ENCODE results near the gene BAMBI. TPM values are rescaled to one million over a fixed set of nuclear protein-coding genes. Genes with fewer than 3 reads are reported as not detected.

Gene BAMBI
- total and polyA plus RNA-seq, 2 of the 8 experiments (the other 6 are each of a cell fraction or from before 2014, with no cell fraction given), result 5.6 to 26.4 TPM

DNA sequence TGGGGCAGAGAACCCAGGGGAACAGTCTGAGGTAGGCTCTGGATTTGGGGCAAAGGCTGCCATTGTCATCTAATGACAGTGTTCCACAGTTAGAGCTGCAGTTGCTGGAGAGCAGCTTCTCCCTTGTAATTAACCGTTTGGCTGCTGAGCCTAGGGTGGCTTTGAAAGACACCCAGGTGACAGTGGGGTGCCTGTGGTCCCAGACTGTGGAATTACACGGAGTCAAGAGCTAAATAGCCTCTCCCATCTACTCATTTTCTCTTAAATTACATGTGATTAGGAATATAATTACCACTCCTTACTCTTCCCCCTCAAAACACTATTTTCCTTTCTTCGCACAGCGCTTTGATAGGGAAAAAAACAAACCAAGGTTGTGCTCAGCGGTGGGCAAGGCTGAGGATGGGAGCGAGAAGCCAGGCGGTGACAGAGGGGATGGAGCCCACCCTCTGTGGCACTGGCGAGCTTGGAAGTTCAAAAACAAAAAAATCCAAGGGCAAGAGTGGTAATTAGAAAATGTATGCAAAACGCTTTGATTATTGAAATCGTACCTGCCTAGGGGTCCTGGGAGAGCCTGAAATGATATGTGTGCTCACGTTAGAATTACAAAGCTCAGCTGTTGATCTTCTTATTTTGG, 44.1 kb downstream of the BAMBI start:
- DNase-seq (ENCODE audit: low read depth in 1 of 2, low spot score in 2 of 2), result no peak
- Histone ChIP-seq H3K4me2 (ENCODE audit: insufficient read depth in 1 of 2, low read depth in 2 of 2, low read length in 2 of 2) (peak overlapping the region; percentile 72 to 91), H3K36me3 (ENCODE audit: control insufficient read depth in 2 of 4, insufficient read depth in 4 of 4, low read length in 3 of 4) (no peaks in the 10 kb centered on the region), H3K23ac (ENCODE audit: insufficient read length) (no peak overlapping the region), H3K4ac (replicated peaks; ENCODE audit: insufficient read length, low read depth, low read length) (peak overlapping the region; percentile 12), H2BK20ac (ENCODE audit: low read length) (no peak overlapping the region), H3K4me3 (ENCODE audit: extremely low read depth in 1 of 4, insufficient read depth in 2 of 4, low read depth in 3 of 4, low read length in 4 of 4) (peak overlapping the region; percentile 42 to 68 (median 60); a peak in 7 of 8 replicates), H4K91ac (replicated peaks; ENCODE audit: insufficient read length, low read length) (no peak overlapping the region), H4K8ac (ENCODE audit: extremely low read depth, insufficient read depth, low read length) (no peak overlapping the region), H2AK5ac (ENCODE audit: low read depth, low read length) (no peak overlapping the region), H2BK12ac (ENCODE audit: low read depth, low read length) (peak overlapping the region; percentile 46; the same call in 1 of the 2 replicates), H4K5ac (ENCODE audit: insufficient read length, low read depth, low read length) (no peak overlapping the region), H3K4me1 (replicated peaks in 1 of 4; ENCODE audit: control insufficient read depth in 3 of 4, insufficient read depth in 4 of 4, low read length in 3 of 4) (peaks cover 0 to 7% (median 4%) of the 10 kb centered on the region in 4 experiments; a peak in 5 of 7 replicates), H2BK5ac (ENCODE audit: low read depth, low read length) (no peak overlapping the region), H3K18ac (ENCODE audit: extremely low read depth, low read length) (no peak overlapping the region), H4K20me1 (replicated peaks in 1 of 2; ENCODE audit: control insufficient read depth in 1 of 2, insufficient read depth in 2 of 2, low read length in 2 of 2) (no peaks in the 10 kb centered on the region), H3K79me2 (ENCODE audit: control insufficient read depth in 1 of 2, insufficient read depth in 2 of 2, low read length in 2 of 2) (no peaks in the 10 kb centered on the region), H3K23me2 (ENCODE audit: low read depth, low read length) (peaks cover 6% of the 10 kb centered on the region; the same call in 1 of the 2 replicates), H2AFZ (ENCODE audit: low read length) (0 out of 2 replicates have a peak overlapping the region, but pooled peaks have one; percentile 63), H3K9ac (replicated peaks in 1 of 4; ENCODE audit: extremely low read depth in 1 of 4, low read depth in 3 of 4, low read length in 3 of 4) (no peak overlapping the region), H3K79me1 (ENCODE audit: low read depth, low read length) (no peaks in the 10 kb centered on the region), H3K56ac (replicated peaks; ENCODE audit: insufficient read length, low read depth, low read length) (no peak overlapping the region), H2BK120ac (replicated peaks; ENCODE audit: low read depth, low read length) (no peak overlapping the region), H2BK15ac (ENCODE audit: low read length) (0 out of 2 replicates have a peak overlapping the region, but pooled peaks have one; percentile 20), H3K27me3 (replicated peaks in 1 of 4; ENCODE audit: control insufficient read depth in 3 of 4, extremely low read depth in 1 of 4, insufficient read depth in 3 of 4, low read length in 3 of 4) (peaks cover 0 to 8% (median 6%) of the 10 kb centered on the region in 4 experiments; a peak in 3 of 7 replicates), H3K27ac (ENCODE audit: low read depth, low read length) (no peak overlapping the region), H3K14ac (ENCODE audit: insufficient read length) (no peak overlapping the region), H3K9me3 (ENCODE audit: insufficient read depth in 2 of 2, low read depth in 1 of 2, low read length in 1 of 2) (no peaks in the 10 kb centered on the region)
- TF ChIP-seq RAD21 (IDR thresholded peaks at IDR 0.05 in 1 of 2, conservative IDR thresholded peaks at IDR 0.05 in 1 of 2; ENCODE audit: low read depth in 2 of 2, low read length in 2 of 2) (no peak), YY1 (IDR thresholded peaks at IDR 0.05; ENCODE audit: low read depth, low read length) (no peak), EZH2 (IDR thresholded peaks at IDR 0.05; ENCODE audit: low read depth, low read length, severe bottlenecking) (peak; percentile 21)
- 9% methylated on average over 11 of the region's 11 CpGs; no CpG with 5 or more reads in 1 of the 2 experiments for WGBS, 2 experiments (ENCODE audit: extremely low coverage in 1 of 2, insufficient coverage in 1 of 2, insufficient read length in 1 of 2, insufficient replicate concordance in 2 of 2, low coverage in 1 of 2, low lambda C conversion rate in 2 of 2, missing lambda C conversion rate in 1 of 2)
- no peak for FAIRE-seq
- ChIA-PET CTCF (ENCODE audit: partially characterized antibody) (interaction anchor here (0.7 to 1.6 kb wide), 9 partner anchors 18 to 270 kb away, joined by 3 to 5 read pairs (median 3); no protein-coding TSS in a partner anchor), POLR2A (ENCODE audit: partially characterized antibody) (interaction anchor here (1.0 to 1.6 kb wide), 3 partner anchors 8 to 91 kb away, joined by 3 to 5 read pairs (median 4); no protein-coding TSS in a partner anchor)

Measured in H1 (cell line).